H1 (cell line): ENCODE data around the gene ZNF644. TPM values are rescaled to one million over a fixed set of nuclear protein-coding genes. Genes with fewer than 3 reads are reported as not detected.

Experiments
- CHD7 ChIP-seq: fragments of 300-600 bp; sonication (generic); IDR thresholded peaks from 2 replicates; pipeline ENCODE4 v1.7.1; 2012; ENCODE audit warnings: low read length, moderate library complexity, mild to moderate bottlenecking, inconsistent platforms; ENCODE audit not compliant: insufficient replicate concordance
- polyA plus RNA-seq, 7 experiments: library from polyadenylated mRNA; depleted of rRNA in 3 of 7; stranded (reverse) in 5 of 7; unstranded in 2 of 7; fragments of >200 nt in 5 of 7; fragments of 200-250 nt in 2 of 7; gene quantifications; 1 replicate in 5 of 7; 2 replicates in 1 of 7; 4 replicates in 1 of 7; pipeline versions ENCODE4 v1.2.1 to v1.2.3, GENCODE V29; 2011 to 2013; ENCODE audit warnings: missing spikeins in 2 of 7, mixed read lengths in 2 of 7
- total RNA-seq: library from RNA; stranded (reverse); fragmentation: NEBNext Ultra II Directional; extraction: Animal tissue kit (Norgen Biotek cat#: 25700); gene quantifications from 2 replicates; pipeline ENCODE4 v1.2.1, GENCODE V29; 2021

Gene ZNF644
- total and polyA plus RNA-seq, 2 of the 8 experiments (the other 6 are each of a cell fraction or from before 2014, with no cell fraction given), result 14.5 to 93.5 TPM

- no peak for TF ChIP-seq CHD7
- TF ChIP-seq, all 59 proteins: peak for 0
These were observed 119.2 kb downstream of the ZNF644 start (continued) for GRCh38 chr1:90902672-90903071.
